Left kidney (tissue), 2 donors: ENCODE results near the gene KRTAP10-3. TPM values are rescaled to one million over a fixed set of nuclear protein-coding genes. Genes with fewer than 3 reads are reported as not detected.

ENCODE experiments used
- DNase-seq: peaks from one replicate; pipeline ENCODE4 v3.0.0-alpha.2; 2013
- polyA plus RNA-seq: library from polyadenylated mRNA; unstranded; fragments of 120-200 nt; gene quantifications from one replicate; pipeline ENCODE4 v1.2.1, GENCODE V29; 2013; ENCODE audit not compliant: insufficient read length

The KRTAP10-3 gene
- polyA plus RNA-seq, 1 donor: not detected

DNA sequence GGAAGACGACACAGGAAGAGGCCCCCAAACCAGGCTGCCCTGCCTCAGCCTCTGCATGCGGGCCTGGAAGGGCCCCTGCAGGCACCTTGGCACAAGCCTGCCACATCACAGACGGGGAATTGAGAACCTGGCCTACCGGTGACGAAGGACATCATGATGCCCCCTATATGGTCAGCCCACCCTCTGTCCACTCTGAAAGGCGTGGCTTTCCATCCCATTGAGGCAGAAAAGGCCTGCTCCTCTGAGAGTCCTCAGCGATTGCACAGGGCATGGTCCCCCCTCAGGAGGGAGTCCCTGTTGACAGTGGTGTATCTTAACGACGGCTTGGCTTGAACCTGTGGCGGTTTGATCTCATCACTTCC lies 30.0 kb downstream of the KRTAP10-3 start:
- DNase-seq: no peak

DNA sequence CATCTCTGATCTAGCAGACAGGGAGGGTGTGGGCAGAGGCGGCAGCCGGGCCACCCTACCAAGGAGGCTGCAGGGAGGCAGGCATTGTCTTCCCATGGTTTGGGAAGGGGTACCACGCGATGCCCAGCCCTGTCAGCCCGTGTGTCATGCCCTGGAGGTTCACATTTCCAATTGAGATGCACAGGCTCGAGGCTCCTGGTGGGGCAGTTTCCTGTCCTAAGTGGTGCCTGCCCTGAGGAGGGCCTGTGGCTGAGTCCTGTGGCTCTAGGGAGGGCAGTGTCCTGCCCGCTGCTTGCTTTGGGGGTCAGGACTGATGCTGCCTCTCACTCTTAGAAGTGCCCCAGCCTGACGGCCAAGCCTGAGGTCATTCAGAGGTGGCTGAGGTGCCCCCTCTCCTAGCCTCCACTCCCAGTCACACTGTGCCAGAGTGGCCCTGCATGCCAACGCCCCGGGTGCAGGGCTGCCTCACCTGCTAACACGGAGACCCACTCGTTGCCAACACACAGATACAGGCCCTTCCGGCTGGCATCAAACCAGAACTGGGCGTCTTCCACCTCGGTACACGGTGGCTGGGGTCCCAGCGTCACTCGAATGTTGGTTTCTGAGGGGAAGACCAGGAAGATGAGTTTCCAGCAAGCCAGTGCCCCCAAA lies 30.5 kb downstream of the KRTAP10-3 start:
- DNase-seq: no peak

DNA sequence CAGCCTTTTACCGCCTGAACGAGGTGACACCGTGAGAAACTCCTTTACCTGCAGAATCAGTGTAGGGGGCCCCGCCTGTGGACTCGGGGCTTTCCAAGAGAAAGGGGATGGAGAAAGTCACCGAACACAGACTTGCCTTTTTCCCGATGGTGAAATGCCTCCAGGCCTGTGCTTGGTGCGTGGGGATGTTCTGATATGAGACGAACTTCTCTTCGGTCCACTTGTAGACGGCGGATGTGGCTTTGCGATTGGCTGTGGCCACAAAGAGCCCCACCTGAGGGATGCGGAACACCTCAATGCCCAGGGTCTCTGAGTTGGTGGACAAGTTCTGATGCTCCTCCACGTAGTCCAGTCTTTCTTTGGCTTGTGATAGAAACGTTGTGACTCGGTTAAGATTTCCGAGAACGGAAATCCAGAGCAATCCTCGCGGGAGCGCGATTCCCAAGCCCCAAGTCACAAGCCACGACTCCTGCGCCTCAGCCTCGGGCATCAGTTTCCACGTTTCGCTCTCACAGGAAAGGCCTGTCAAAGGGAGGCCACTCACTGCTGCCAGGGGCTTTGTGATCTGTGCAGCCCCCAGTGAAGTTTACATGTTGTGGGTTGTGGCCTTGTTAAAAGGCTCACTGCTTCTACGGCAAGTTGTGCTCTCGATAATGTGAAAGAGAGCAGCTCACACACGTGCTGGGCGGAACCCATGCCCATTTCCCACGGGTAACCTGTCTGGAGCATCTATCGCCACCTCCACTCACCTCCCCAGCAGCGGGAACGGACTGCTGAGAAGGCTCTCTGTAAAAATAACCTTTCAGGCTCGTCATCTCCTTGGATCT lies 31.2 kb downstream of the KRTAP10-3 start:
- DNase-seq: no peak

DNA sequence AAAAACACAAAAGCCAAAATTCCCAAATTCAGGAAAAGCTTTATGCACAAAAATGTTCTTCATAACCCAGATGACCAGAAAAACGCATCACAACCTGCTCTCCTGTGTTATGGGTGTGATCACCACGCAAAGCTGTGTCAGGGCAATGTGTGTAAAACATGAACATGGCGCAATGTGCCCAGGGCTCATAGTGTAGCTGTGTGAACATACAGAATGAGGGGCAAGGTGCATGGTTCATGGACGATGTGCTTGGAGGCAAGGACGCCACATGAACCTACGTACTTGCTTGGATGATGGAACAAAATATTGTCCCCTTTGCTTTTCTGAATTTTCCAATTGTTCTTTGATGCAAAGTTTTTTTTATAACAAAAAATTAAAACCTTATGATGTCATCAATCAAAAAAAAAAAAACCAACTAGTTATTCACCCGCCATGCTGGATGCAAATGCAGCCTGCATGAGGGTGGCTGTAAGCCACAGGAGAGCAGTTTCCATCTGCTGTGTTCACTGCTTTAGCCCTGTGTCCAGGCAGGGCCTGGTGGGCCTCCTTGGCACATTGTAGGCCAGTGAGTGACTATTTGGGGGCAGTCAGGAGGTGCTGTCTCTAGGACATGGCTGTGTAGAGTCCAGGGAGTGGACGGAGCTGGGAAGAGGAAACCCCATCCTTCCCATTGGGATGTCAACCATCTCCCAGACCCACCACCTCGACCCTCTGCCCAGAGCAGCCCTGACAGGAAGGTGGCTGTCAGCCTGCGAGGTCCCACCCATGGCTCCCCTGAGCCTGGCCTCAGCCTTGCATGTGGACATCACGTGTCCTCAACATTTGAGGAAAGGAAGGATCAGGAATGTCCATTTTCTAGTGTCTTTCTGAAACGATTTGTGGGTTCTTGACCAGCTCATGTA lies 32.2 kb downstream of the KRTAP10-3 start:
- no peak for DNase-seq

DNA sequence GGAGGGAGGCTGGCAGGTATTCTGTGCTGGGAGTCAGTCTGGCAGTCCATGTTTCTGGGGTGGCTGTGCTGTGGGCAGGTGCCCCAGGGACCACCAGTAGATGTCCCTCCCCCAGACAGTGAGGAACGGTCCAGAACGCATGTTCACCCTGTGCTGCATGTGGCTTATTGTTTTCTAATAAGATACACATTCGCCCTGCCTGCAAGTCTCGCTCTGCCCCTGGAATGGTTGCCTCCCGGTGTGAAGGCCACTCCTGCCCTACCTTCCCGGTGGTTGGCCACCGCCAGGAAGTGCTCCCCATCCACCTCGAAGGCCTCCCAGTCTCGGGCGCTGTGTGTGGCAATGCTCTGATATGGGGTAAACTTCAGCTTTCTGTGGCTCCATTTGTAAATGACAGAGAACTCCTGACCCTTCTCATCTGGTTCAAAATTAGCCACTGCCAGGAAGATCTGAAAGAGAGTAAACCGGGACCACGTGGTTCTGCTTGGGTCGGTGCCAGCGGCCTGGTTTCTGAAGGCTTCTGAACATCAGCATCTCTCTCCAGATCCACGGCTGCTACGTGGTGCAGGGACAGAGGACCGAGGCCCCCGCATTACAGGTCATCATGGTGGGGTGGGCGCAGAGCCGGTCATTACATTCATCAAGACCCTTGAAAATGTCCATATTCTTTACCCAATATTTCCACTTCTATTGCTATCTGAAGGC lies 33.1 kb downstream of the KRTAP10-3 start:
- DNase-seq: no peak

DNA sequence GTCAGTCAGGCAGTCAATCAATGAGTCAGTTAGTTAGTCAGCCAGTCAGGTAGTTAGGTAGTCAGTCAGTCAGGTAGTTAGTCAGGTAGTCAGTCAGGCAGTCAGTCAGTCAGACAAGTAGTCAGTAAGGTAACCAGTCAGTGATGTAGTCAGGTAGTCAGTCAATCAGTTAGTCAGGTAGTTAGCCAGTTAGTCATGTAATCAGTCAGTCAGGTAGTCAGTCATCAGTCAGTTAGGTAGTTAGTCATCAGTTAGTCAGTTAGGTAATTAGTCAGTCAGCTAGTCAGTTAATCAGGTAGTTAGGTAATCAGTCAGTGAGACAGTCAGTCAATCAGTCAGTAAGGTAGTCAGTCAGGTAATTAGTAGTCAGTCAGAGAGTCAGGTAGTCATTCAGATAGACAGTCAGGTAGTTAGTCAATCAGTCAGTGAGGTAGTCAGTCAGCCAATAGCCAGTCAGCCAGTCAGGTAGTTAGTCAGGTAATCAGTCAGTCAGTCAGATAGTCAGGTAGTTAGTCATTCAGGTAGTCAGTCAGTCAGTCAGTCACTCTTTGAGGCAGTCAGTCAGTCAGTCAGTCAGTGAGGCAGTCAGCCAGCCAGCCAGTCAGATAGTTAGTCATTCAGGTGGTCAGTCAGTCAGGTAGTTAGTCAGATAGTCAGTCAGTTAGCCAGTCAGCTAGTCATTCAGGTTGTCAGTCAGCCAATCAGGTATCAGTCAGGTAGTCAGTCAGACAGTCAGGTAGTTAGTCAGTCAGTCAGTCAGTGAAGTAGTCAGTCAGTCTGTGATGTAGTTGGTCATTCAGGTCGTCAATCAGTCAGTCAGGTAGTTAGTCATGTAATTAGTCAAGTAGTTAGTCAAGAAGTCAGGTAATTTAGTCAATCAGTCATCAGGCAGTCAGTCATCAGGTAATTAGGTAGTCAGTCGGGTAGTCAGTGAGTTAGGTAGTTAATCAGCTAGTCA lies 33.9 kb downstream of the KRTAP10-3 start:
- no peak for DNase-seq

DNA sequence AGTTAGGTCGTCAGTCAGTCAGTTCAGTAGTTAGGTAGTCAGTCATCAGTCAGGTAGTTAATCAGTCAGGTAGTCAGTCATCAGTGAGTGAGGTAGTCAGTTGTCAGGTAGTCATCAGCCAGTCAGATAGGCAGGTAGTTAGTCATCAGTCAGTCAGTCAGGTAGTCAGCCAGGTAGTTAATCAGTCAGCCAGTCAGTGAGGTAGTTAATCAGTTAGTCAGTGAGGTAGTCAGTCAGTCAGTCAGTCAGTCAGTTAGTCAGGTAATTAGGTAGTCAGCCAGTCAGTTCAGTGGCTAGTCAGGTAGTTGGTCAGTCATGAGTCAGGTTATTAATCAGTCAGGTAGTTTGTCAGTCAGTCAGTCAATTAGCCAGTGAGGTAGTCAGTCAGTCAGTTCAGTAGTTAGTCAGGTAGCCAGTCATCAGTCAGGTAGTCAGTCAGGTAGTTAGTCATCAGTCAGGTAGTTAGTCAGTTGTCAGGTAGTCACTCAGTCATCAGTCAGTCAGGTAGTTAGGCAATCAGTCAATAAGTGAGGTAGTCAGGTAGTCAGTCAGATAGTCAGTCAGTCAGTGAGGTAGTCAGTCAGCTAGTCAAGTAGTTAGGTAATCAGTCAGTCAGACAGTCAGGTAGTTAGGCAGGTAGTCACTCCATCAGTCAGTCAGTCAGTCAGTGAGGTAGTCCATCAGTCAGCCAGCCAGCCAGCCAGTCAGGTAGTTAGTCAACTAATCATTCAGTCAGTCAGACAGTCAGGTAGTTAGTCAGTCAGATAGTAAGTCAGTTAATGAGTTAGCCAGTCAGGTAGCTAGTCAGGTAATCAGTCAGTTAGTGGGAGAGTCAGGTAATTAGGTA lies 34.8 kb downstream of the KRTAP10-3 start:
- DNase-seq: no peak

DNA sequence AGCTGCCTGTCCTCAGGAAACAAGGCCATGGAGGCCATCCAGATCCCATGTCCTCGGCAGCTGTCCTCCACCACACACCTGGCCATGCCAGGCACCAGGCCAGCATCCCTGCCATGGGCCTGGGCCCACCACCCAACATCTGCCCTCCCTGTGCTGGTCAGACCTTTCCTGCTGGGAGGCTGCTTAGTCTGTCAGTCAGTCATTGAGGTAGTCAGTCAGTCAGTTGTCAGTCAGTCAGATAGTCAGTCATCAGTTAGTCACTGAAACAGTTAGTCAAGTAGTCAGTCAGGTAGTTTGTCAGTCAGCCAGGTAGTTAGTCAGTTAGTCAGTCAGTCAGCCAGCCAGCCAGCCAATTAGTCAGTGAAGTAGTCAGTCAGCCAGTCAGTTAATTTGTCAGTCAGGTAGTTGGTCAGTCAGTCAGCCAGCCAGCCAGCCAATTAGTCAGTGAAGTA lies 35.8 kb downstream of the KRTAP10-3 start:
- no peak for DNase-seq

DNA sequence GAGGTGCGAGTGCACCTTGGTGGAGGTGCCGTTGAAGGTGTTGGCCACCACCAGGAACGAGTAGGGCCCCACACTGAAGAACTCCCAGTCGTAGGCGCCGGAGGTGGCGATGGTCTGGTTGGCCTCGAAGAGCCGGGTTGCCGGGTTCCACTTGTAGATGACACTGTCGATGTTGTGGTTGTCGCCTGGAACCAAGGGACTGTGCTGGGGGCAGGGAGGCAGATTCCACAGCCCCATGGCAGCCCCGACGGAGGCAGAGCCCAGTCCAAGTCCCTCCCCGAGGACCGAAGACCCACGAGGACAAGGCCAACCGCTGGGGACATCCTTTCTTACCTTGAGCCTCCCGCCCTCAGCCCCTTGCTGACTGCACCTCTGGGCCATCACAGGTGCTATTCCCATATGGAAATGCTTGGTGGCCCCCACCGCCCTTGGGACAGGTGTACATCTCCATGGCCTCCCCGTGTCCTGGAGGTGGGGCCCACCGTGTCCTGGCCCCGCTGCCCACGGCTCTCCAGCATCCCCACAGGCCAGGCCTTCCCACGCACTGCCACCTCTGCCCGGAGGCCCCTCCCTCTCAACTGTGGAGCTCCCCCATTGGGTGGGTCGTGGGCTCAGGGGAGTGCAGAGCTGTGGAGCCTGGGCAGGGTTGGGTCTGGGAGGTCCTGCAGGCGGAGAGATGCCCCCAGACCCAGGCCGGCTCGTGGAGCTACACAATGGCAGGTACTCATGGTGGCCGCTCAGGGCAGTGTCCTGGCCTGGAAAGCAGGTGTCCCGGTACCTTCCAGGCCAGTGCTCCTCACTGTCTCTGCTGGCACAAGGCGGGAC lies 36.5 kb downstream of the KRTAP10-3 start:
- DNase-seq: no peak

DNA sequence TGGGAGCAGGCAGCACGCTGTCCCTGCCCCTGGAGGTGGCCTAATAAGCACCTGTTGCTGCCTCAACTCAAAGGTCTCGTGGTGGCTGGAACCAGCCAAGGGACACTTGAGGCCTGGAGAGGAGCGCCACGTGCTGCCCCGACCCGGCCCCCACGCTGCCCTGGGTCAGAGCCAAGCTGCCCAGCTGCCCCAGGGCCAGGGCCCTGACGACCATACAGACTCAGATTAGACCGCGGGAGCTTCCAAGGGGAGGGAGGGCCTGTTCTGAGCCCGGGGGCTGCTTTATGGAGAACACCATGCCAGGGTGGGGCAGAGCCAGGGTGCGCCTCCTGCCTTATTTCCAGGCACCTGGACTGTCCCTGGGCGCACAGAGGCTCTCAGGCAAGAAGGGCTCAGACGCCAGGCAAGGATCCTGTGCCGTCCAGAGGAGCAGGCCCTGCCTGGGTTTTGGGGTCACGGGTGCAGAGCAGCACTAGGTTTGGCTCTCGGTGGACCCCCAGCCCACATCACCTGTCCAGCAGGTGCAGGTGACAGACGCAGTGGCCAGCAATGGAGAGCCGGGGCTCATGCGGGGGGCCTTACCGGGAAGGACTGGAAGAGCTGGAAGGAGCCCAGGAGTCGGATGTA lies 37.2 kb downstream of the KRTAP10-3 start:
- DNase-seq: no peak

DNA sequence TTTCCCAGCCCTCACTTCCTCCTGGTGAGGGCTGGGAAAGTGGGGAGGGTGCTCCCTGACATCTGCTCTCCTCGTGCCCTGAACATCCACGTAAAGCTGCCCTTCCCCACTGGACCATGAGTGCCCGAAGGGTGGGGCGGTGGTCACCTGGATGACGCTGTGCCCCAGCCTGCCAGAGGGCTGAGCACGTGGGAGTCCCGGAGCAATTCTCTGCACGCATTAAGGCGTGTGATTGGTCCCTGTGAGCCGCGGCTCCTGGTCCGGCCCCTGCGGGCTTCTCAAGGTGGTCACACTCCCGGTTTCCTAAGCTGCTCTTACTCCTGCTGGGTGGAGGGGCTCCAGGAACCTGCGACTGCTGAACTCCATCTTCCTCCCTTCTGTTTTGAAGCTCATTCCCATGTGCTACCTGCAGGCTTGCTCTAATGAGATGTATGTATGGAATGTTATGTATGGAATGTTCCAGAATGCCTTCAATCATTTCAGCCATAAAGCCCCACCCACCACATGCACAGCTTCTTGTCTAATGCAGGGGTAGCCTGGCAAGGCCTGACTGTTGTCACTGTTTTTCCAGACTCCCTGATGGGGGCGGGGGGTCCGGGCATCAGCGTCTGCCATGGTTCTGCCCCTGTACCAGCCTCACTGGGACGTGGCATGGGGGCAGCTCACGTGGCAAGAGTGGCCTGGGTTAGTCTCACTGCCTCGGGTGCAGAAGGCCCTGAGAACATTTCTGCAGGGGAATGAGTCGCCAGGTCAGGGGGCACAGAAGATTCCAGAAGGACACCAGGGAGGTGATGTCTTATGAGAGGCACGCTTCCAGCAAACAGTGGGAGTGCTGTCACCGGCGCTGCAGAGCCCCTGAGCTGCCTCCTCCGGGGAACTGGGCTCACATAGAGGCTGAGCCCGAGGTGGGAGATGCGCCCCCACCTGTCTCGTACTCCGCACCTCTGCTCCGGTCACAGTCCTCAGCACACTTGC lies 38.0 kb downstream of the KRTAP10-3 start:
- DNase-seq: no peak

DNA sequence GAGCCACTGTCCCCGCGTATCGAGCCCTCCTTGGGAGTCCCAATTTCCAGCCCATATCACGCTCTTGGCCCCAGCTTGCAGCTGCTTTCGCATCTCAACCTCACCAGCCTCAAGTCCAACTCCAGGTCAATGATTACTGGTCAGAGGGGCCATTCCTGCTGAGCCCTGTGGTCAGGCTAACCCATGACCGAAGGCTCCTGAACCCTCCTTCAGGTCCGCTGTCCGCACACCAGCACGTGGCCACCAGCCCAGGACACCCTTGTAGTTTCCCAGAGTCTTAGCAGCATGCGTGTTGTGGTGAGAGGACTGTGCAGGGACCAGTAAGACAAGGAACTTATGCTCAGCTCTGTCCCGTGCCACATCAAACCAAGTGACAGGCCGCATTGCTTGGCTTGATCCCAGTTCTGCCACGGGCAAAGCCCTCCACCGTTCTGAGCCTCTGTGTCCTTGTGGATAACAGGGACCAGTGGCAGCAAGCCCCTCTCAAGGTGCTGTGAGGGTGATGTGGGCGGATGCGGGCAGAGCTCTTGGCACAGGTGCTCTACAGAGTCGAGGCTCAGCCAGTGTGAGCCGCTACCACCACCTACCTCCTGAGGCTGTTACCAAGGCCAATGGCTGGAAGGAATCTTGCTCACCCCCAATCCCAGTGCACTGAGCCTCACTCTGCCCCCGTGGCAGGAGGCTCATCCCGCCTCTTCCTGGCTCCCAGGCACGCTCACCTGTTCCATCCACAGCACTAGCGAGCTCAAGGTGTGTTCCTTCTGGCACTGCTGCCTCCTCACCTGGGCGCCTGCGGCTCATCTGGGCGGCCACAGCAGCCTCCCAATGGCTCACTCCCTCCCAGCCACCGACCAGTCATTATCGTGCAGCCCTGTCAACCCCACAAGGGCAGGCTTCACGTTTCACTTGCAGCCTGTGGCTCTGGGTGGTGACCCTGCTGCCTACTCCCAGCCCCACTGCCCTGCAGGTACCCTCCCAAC lies 39.0 kb downstream of the KRTAP10-3 start:
- DNase-seq: no peak

DNA sequence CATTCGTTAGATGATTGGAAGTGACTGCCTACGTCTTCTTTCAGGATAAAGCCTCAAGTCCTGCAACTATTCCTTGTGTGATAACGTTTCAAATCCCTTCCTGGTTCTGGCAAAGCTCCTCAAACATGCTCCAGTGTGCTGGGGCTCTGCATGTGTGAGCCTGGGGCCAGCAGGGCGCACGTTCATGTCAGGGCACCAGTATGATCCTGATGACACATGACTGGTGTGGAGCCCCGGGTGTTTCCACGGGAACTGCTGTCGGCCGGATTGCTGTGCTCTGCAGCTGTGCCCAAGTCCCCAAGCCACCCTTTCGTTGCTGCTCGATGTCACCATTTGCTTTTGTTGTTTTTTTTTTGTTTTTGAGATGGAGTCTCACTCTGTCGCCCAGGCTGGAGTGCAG lies 39.9 kb downstream of the KRTAP10-3 start:
- DNase-seq: no peak

DNA sequence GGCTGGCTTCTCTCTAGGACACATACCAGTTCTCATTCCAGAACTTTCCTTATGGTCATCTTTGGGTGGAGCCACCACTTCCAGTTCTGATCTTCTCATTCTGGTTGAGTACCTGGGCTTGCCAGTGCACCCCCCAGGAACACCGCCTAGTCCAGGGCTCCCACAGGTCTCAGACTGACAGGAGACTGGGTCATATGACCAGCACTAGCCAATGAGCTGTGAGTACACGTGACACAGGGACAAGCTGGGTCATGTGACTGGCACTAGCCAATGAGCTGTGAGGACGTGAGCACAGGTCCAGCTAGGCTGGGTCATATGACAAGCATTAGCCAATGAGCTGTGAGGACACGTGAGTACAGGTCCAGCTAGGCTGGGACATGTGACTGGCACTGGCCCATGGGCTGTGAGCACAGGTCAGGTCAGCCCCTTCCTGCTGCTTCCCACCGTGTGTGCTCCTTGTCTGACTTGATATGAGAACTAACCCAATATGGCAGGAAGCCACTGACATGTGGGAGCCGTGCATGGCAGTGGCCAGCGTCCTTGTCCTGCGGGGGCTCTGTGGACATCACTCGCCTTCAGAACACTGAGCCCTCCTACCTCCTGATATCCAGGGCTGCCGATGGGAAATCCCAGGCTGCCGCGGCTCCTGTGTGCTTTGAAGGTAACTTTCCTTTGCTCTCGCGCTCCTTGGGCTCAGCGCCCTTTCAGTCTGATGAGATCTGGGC lies 41.3 kb downstream of the KRTAP10-3 start:
- DNase-seq: no peak

DNA sequence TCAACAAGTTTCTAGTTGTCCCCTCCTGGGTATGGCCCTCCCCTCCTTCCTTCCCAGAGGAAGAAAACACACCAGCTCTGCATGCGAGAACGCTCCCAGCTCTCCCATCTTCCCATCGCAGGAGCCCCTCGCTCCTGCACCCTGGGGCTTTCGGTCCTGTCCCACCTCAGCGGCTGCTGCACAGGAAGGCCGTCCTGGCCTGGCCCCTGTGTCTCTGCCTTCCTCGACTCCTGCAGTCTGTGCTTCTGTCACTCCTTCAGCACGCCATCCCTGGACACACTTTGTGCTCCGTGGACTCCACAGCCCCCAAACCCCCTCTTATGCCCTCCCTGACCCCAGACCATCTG lies 41.8 kb downstream of the KRTAP10-3 start:
- no peak for DNase-seq
